Uterus (tissue), 2 donors: ENCODE results near the gene PKMYT1.

ENCODE experiments used
- CTCF ChIP-seq, 4 experiments: fragments of 200-600 bp in 2 of 4; fragments of 450-650 bp in 2 of 4; sonication (generic) in 2 of 4; IDR thresholded peaks; one replicate each; pipeline ENCODE4 v1.5.1; 2016 to 2019; ENCODE audit warnings: antibody characterized with exemption in 4 of 4, mild to moderate bottlenecking in 2 of 4, moderate library complexity in 1 of 4
- POLR2A ChIP-seq, 2 donors: fragments of 450-650 bp; IDR thresholded peaks; one replicate each; pipeline ENCODE4 v1.6.1; 2016; ENCODE audit warnings: antibody characterized with exemption in 2 of 2, mild to moderate bottlenecking in 1 of 2, moderate library complexity in 1 of 2

- TF ChIP-seq CTCF (IDR thresholded peaks at IDR 0.05) (no peak), POLR2A (IDR thresholded peaks at IDR 0.05) (no peak)
Measured at GRCh38 chr16:3014971-3015370, 34.7 kb upstream of the PKMYT1 start.
